HL-60 (cell line): Measurements from ENCODE around the gene PPM1H.

ENCODE experiments used
- DNase-seq, 2 experiments: peaks; one replicate each; pipeline ENCODE4 v3.0.0-alpha.2; 2010 to 2020; ENCODE audit warnings: low read depth in 1 of 2, low spot score in 1 of 2
- H3K27ac ChIP-seq: fragments of 250-450 bp; sonication (Bioruptor Pico); replicated peaks from 2 replicates; pipeline ENCODE4 v1.5.1; 2020; ENCODE audit warnings: mild to moderate bottlenecking, moderate library complexity
- H3K27me3 ChIP-seq: fragments of 250-450 bp; sonication (Bioruptor Pico); 2 replicates; pipeline ENCODE4 v1.5.1; 2021; ENCODE audit warnings: mild to moderate bottlenecking, moderate library complexity; ENCODE audit not compliant: insufficient read depth, poor library complexity, severe bottlenecking
- H3K4me3 ChIP-seq: replicated peaks from 2 replicates; pipeline ENCODE4 v1.5.1; 2011; ENCODE audit warnings: mild to moderate bottlenecking, control low read depth, low read length; ENCODE audit not compliant: insufficient read depth
- GABPA ChIP-seq: IDR thresholded peaks from 2 replicates; pipeline ENCODE4 v1.6.1; 2012; ENCODE audit warnings: low read depth
- POLR2AphosphoS5 ChIP-seq: IDR thresholded peaks from 2 replicates; pipeline ENCODE4 v1.6.1; 2012; ENCODE audit warnings: low read depth
- SPI1 ChIP-seq: IDR thresholded peaks from 2 replicates; pipeline ENCODE4 v1.6.1; 2012; ENCODE audit warnings: low read depth, mild to moderate bottlenecking, borderline replicate concordance
- TF ChIP-seq, protein P1 (sequence below): IDR thresholded peaks from 2 replicates; pipeline ENCODE4 v1.6.1; 2012; ENCODE audit warnings: low read depth; ENCODE audit not compliant: insufficient replicate concordance
- TF ChIP-seq, protein P2 (sequence below): IDR thresholded peaks from one replicate; pipeline ENCODE4 v1.5.1; 2011; ENCODE audit warnings: low read length, control low read depth, inconsistent platforms; ENCODE audit not compliant: insufficient read depth

PPM1H gene

DNA sequence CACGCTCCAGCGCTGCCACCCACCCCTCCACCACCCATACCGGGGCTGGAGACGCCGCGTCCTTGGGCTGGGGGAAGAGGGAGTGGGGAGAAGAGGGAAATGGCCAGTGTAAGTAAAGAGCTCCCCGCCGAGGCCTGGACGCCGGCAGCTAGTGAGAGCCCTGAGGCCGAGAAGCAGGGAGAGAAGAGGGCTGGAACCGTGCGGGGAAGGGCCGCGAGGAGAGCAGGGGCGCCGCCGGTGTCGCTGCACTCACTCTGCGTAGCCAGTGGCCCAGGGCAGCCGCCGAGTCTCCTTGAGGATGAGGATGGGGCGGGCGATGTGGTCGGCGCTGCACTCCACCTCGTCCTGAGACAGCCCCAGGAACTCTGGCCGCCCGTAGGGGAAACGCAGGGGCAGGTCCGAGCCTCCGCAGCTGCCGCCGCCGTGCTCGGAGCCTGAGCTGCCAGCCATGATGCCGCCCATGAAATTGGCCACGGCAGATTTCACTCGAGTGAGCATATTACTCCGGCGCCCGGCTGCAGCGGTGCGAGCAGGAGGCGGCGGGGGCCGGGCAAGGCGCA is 631 bp downstream of the PPM1H start:
- H3K27ac ChIP-seq = peak overlapping the region; percentile 77
- H3K4me3 ChIP-seq = peak overlapping the region; percentile 78
- TF ChIP-seq, protein P1, sequence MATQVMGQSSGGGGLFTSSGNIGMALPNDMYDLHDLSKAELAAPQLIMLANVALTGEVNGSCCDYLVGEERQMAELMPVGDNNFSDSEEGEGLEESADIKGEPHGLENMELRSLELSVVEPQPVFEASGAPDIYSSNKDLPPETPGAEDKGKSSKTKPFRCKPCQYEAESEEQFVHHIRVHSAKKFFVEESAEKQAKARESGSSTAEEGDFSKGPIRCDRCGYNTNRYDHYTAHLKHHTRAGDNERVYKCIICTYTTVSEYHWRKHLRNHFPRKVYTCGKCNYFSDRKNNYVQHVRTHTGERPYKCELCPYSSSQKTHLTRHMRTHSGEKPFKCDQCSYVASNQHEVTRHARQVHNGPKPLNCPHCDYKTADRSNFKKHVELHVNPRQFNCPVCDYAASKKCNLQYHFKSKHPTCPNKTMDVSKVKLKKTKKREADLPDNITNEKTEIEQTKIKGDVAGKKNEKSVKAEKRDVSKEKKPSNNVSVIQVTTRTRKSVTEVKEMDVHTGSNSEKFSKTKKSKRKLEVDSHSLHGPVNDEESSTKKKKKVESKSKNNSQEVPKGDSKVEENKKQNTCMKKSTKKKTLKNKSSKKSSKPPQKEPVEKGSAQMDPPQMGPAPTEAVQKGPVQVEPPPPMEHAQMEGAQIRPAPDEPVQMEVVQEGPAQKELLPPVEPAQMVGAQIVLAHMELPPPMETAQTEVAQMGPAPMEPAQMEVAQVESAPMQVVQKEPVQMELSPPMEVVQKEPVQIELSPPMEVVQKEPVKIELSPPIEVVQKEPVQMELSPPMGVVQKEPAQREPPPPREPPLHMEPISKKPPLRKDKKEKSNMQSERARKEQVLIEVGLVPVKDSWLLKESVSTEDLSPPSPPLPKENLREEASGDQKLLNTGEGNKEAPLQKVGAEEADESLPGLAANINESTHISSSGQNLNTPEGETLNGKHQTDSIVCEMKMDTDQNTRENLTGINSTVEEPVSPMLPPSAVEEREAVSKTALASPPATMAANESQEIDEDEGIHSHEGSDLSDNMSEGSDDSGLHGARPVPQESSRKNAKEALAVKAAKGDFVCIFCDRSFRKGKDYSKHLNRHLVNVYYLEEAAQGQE = peak; percentile 25
- no peak for TF ChIP-seq GABPA
- TF ChIP-seq POLR2AphosphoS5 = peak; percentile 47; the same call in 1 of the 2 replicates
- peak in 1 of 2 experiments; percentile 59 for DNase-seq
- H3K27me3 ChIP-seq = no peaks in the 10 kb centered on the region

DNA sequence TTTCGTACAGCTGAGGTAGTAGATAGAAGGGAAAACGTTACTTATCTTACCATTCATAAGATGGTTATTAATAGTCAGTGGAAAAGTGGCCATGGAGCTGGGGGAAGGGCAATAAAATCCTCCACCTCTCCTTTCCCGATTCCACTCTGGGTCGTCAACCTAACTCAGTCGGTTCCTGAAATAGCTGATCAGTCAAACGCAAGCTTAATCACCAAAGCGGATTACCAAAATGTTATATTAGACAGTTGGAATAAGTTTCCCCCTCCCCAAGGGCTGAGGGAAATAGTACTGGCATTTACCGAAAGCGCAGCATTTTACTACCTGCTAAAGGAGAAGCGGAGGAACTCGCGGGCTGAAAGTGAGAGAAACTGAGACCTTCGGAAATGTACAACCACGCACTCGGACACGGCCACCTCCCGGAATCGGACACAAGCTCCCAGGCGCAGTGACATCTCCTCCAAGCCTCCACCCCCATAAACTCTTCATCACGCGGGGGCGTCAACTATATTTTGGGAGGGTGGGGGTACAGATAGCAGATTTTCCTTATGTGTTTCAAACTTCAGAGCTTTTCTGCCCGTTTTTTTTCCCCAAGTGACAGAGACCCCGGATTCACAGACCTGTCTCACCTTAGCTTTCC is 1.2 kb downstream of the PPM1H start:
- TF ChIP-seq SPI1 = no peak
- TF ChIP-seq POLR2AphosphoS5 = no peak
- TF ChIP-seq, protein P1 = no peak
- no peak for TF ChIP-seq GABPA
- TF ChIP-seq, protein P2, sequence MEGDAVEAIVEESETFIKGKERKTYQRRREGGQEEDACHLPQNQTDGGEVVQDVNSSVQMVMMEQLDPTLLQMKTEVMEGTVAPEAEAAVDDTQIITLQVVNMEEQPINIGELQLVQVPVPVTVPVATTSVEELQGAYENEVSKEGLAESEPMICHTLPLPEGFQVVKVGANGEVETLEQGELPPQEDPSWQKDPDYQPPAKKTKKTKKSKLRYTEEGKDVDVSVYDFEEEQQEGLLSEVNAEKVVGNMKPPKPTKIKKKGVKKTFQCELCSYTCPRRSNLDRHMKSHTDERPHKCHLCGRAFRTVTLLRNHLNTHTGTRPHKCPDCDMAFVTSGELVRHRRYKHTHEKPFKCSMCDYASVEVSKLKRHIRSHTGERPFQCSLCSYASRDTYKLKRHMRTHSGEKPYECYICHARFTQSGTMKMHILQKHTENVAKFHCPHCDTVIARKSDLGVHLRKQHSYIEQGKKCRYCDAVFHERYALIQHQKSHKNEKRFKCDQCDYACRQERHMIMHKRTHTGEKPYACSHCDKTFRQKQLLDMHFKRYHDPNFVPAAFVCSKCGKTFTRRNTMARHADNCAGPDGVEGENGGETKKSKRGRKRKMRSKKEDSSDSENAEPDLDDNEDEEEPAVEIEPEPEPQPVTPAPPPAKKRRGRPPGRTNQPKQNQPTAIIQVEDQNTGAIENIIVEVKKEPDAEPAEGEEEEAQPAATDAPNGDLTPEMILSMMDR = no peak
- H3K27ac ChIP-seq = peak overlapping the region; percentile 77
- H3K4me3 ChIP-seq = peak overlapping the region; percentile 78
- DNase-seq = peak in 1 of 2 experiments; percentile 12
- H3K27me3 ChIP-seq = no peaks in the 10 kb centered on the region

DNA sequence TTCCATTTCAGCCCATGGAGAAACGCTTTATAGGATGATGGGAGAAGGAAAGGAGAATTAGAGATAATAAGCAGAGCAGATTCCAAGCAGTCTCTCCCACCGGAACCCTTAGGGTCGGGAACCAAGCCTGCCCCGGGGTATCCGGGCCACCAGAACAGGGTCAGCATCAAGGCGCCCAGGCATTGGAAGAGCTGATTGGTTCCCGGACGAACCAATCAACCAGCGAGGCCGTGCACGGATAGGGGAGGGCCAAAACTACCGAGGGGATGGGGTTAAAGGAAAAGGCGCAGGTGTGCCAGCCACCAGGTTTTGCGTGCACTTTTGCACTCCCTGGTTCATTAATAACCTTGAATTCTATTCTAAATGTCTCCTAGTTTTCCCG is 1.7 kb downstream of the PPM1H start:
- no peak for DNase-seq
- Histone ChIP-seq H3K27me3 (no peaks in the 10 kb centered on the region), H3K4me3 (peak overlapping the region; percentile 78; the same call in 1 of the 2 replicates), H3K27ac (no peak overlapping the region)
- TF ChIP-seq, protein P2 = no peak
- no peak for TF ChIP-seq POLR2AphosphoS5
- TF ChIP-seq, protein P1 = no peak
- no peak for TF ChIP-seq SPI1
- no peak for TF ChIP-seq GABPA
